Measurements from ENCODE around the gene ABLIM1. TPM values are rescaled to one million over a fixed set of nuclear protein-coding genes. Genes with fewer than 3 reads are reported as not detected.

The ABLIM1 gene
- total RNA-seq, 1 donor from 2014 or later, result 37.9 TPM

DNA sequence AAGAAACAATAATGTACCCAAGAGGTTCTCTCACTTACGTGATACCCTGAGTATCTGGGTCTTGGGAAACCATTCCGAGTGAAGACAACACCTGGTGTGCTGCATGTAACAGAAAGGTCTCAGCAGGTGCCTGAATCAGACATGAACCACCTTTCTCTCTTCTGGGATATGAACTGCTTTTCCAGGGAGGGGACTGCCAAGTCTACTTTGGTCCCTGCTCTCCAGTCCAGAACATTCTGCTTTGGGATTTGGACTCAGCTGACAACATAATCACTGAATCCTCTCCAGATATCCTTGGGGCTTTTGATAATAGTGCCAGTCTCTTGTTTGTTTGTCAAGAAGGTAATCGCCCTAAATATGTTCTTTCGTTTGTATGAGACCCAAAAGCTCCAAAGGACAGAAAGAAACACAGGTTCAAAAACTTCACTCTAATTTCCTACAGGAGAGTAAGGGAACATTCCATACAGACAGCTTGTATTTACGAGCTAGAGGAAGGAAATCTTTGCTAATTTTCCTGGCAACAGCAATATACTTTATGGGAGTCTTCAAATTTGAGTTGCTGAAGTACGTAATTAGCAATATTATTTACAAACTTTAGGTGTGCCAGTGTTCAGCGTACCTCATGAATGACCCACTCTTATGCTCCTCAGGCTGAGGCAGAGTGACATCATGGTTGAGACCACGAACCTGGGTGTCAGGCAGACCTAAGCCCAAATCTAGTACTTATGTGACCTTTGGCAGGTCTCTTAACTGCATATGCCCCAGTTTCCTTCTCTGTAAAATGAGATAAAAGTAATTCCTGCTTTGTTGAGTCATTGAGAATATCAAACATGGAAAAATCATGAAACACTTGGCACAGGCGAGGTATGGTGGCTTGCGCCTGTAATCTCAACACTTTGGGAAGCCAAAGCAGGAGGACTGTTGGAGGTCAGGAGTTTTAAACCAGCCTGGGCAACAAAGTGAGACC is 5.4 kb downstream of the ABLIM1 start:
- H3K4me1 Mint-ChIP-seq (ENCODE audit: low read depth), result peaks cover 11% of the 10 kb centered on the region
- DNase-seq (ENCODE audit: low spot score), result no peak
- H3K9me3 Mint-ChIP-seq, result no peaks in the 10 kb centered on the region
- H3K4me3 Mint-ChIP-seq (ENCODE audit: low read depth), result no peak overlapping the region
- H3K27ac Mint-ChIP-seq, result no peak overlapping the region
- peaks cover 5% of the 10 kb centered on the region for H3K27me3 Mint-ChIP-seq (ENCODE audit: low read depth)
- H3K36me3 Mint-ChIP-seq (ENCODE audit: low read depth), result no peaks in the 10 kb centered on the region
- intact Hi-C loops (cut with micrococcal nuclease), result no loop called here

DNA sequence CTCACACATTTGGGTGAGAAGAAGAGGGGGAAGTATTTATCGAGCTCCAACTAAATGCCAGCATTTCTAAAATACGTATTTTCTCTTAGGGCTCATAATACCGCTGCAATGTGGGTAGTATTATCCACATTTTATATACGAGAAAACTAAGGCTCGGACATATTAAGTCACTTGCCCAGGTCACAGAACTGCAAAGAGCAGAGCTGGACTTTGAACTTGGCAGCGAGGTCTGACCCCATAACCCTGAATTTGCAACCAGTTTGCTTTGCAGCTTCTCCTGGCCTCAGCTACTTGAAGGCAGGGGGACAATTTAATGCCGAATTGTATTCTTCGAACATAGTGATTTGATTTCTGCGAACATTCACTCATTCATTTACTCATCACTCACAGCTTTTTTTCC is 7.2 kb downstream of the ABLIM1 start:
- Mint-ChIP-seq H3K9me3 (no peaks in the 10 kb centered on the region), H3K27me3 (ENCODE audit: low read depth) (peaks cover 3% of the 10 kb centered on the region), H3K4me3 (ENCODE audit: low read depth) (no peak overlapping the region), H3K4me1 (ENCODE audit: low read depth) (peaks cover 11% of the 10 kb centered on the region), H3K36me3 (ENCODE audit: low read depth) (no peaks in the 10 kb centered on the region), H3K27ac (no peak overlapping the region)
- intact Hi-C loops (cut with micrococcal nuclease), result no loop called here
- DNase-seq (ENCODE audit: low spot score), result no peak

DNA sequence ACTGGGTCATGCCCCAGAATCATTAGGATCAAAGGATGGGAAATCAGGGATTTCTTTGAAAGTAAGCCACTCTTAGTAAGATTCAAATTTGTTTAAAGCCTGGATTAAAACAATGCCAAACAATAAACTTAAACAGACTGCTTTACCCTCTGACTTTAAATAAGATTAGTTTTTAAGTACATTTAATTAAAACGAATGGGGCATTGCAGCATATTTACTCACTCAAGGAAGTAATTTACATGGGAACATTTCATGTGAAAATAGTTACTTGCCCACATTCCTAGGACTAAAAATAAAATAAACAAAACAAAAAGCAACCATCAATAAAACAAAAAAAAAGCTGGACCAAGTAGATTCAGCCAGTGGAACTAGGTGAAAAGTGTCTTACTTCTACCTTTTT is 7.8 kb downstream of the ABLIM1 start:
- Mint-ChIP-seq H3K9me3 (no peaks in the 10 kb centered on the region), H3K4me1 (ENCODE audit: low read depth) (peaks cover 10% of the 10 kb centered on the region), H3K27me3 (ENCODE audit: low read depth) (peaks cover 3% of the 10 kb centered on the region), H3K4me3 (ENCODE audit: low read depth) (no peak overlapping the region), H3K27ac (no peak overlapping the region), H3K36me3 (ENCODE audit: low read depth) (no peaks in the 10 kb centered on the region)
- no peak for DNase-seq (ENCODE audit: low spot score)
- intact Hi-C loops (cut with micrococcal nuclease), result no loop called here

DNA sequence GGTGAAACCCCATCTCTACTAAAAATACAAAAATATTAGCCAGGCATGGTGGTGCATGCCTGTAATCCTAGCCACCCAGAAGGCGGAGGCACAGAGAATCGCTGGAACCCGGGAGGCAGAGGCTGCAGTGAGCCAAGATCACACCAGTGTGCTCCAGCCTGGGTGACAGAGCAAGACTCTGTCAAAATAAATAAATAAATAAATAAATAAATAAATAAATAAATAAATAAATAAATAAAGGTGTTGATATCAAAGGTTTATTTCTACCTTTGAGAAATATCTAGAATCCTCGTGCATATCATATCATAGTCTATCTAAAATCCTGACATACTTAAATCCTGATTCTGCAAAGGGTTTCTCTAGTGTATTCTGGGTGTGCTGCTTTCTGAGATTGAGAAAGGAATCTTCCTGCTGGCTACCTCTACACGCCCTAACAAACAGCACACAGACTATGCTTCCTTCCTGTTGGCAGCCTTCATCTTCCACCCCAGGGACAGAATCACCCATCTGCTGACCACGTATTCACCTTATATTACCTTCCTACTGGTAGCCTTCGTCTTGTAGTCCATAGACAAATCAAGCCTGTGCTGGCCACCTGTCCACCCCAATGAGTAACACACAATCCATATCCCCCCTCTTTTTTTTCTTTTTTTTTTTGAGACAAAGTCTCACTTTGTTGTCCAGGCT is 8.7 kb downstream of the ABLIM1 start:
- DNase-seq (ENCODE audit: low spot score), result no peak
- H3K4me1 Mint-ChIP-seq (ENCODE audit: low read depth), result peaks cover 4% of the 10 kb centered on the region
- H3K27me3 Mint-ChIP-seq (ENCODE audit: low read depth), result peaks cover 7% of the 10 kb centered on the region
- H3K27ac Mint-ChIP-seq, result no peak overlapping the region
- H3K9me3 Mint-ChIP-seq, result no peaks in the 10 kb centered on the region
- H3K4me3 Mint-ChIP-seq (ENCODE audit: low read depth), result no peak overlapping the region
- intact Hi-C loops (cut with micrococcal nuclease), result no loop called here
- no peaks in the 10 kb centered on the region for H3K36me3 Mint-ChIP-seq (ENCODE audit: low read depth)

DNA sequence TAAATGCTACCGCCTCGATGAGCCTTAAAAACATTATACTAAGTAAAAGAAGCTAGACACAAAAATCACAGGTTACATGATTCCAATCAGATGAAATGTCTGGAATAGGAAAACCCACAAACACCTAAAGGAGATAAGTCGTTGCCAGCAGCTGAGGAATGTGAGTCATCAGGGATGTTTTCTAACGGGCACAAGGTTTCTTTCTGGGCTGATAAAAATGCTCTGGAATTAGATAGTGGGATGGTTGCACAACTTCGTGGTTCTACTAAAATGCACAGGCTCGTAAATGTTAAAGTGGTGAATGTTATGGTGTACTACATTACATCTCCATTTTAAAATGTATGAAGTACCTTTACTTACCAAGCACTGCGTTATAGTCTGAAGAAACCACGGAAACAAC is 9.7 kb downstream of the ABLIM1 start:
- Mint-ChIP-seq H3K36me3 (ENCODE audit: low read depth) (no peaks in the 10 kb centered on the region), H3K9me3 (no peaks in the 10 kb centered on the region), H3K27me3 (ENCODE audit: low read depth) (peaks cover 7% of the 10 kb centered on the region), H3K27ac (no peak overlapping the region), H3K4me3 (ENCODE audit: low read depth) (no peak overlapping the region), H3K4me1 (ENCODE audit: low read depth) (no peaks in the 10 kb centered on the region)
- DNase-seq (ENCODE audit: low spot score), result no peak
- intact Hi-C loops (cut with micrococcal nuclease), result no loop called here

DNA sequence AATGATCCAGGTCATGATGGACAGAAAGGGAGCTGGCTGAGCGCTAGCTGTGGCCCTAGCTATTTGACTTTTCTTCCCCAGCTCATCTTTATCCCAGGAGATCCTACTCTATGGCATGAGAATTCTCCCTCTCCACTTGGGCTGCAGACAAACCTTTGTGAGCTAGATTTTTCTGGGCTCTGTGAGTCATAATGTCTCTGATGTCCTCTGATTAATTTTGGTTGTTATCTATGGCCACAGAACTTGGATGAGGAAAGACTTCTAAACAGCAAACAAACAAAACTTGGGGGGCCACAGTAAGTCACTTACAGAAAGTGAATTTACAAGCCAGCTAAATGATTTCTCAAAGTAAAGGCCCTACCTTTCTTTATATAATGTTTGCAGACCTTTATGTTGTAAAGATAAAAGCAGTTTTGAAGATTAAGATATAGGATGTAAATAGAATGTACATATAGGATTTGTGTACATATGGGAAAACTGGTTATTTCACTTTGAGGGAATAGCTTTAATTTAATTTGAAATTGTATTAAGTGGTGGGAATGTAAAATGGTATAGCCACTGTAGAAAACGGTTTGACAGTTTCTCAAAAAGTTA is 10.4 kb downstream of the ABLIM1 start:
- Mint-ChIP-seq H3K4me3 (ENCODE audit: low read depth) (no peak overlapping the region), H3K4me1 (ENCODE audit: low read depth) (no peaks in the 10 kb centered on the region), H3K9me3 (no peaks in the 10 kb centered on the region), H3K27me3 (ENCODE audit: low read depth) (peaks cover 7% of the 10 kb centered on the region), H3K27ac (no peak overlapping the region), H3K36me3 (ENCODE audit: low read depth) (no peaks in the 10 kb centered on the region)
- intact Hi-C loops (cut with micrococcal nuclease), result no loop called here
- DNase-seq (ENCODE audit: low spot score), result no peak

DNA sequence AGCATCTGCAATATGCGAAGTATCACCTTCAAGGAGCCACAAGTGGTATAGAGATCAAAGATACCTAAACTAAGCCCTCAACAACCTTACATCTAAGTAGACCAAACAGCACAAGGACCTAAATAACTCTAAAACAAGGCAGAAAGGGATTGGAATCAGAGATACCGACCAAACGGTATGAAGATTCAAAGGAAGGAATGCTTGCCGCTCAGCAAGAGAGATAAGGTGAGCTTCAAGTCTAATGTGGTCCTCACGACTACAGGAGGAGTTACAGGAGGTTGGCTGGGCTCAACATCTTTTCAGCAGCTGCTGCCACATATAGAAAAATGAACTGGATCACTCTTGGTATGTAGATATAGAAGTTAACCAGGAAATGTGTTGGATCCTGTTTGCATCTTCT is 11.6 kb downstream of the ABLIM1 start:
- Mint-ChIP-seq H3K36me3 (ENCODE audit: low read depth) (no peaks in the 10 kb centered on the region), H3K9me3 (no peaks in the 10 kb centered on the region), H3K4me1 (ENCODE audit: low read depth) (no peaks in the 10 kb centered on the region), H3K4me3 (ENCODE audit: low read depth) (no peak overlapping the region), H3K27ac (no peak overlapping the region), H3K27me3 (ENCODE audit: low read depth) (peaks cover 7% of the 10 kb centered on the region)
- intact Hi-C loops (cut with micrococcal nuclease), result no loop called here
- DNase-seq (ENCODE audit: low spot score), result no peak

DNA sequence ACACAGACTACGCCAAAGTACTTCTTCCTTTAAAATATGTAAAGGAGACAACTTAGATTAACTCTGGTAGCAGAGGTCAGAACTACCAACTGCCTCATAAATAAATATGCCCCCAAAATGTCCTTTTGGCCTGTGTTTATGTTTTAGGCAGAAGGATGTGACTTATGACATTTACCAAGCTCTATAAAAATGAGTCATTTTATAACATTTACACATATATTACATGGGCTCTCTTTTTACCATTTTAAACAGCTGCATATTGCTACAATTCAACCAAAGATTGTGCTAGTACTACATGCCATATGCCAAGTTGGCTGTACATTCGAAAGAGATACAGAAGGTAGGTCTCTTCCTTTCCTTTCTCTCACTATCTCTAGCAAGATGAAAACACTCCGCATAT is 12.4 kb downstream of the ABLIM1 start:
- no peaks in the 10 kb centered on the region for H3K4me1 Mint-ChIP-seq (ENCODE audit: low read depth)

DNA sequence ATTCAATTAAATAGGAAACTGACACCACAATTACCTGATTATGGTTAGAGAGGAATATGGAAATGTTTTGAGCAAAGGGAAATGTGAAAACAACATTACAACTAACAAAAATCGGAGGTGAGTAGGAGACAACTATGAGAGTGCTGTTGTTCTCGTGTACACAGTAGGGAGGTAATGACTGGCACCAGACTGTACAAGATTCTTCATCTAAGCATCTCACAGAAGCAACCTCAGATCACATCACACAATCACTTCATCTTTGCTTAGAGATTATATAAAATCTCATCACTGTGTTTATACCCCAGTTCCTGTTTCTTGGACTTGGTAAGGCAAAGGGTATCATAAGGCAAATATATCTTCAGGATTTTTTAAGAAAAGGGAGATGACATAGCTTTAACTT is 14.9 kb downstream of the ABLIM1 start:
- H3K9me3 Mint-ChIP-seq, result no peaks in the 10 kb centered on the region
- no peaks in the 10 kb centered on the region for H3K4me1 Mint-ChIP-seq (ENCODE audit: low read depth)
- no peak overlapping the region for H3K4me3 Mint-ChIP-seq (ENCODE audit: low read depth)
- intact Hi-C loops (cut with micrococcal nuclease), result no loop called here
- no peak overlapping the region for H3K27ac Mint-ChIP-seq
- DNase-seq (ENCODE audit: low spot score), result no peak
- H3K27me3 Mint-ChIP-seq (ENCODE audit: low read depth), result peaks cover 4% of the 10 kb centered on the region
- no peaks in the 10 kb centered on the region for H3K36me3 Mint-ChIP-seq (ENCODE audit: low read depth)

More for the DNA sequence above, 12.4 kb downstream of the ABLIM1 start:
- intact Hi-C loops (cut with micrococcal nuclease), result no loop called here
- Mint-ChIP-seq H3K9me3 (no peaks in the 10 kb centered on the region), H3K4me3 (ENCODE audit: low read depth) (no peak overlapping the region), H3K36me3 (ENCODE audit: low read depth) (no peaks in the 10 kb centered on the region), H3K27ac (no peak overlapping the region), H3K27me3 (ENCODE audit: low read depth) (peaks cover 7% of the 10 kb centered on the region)
- no peak for DNase-seq (ENCODE audit: low spot score)

DNA sequence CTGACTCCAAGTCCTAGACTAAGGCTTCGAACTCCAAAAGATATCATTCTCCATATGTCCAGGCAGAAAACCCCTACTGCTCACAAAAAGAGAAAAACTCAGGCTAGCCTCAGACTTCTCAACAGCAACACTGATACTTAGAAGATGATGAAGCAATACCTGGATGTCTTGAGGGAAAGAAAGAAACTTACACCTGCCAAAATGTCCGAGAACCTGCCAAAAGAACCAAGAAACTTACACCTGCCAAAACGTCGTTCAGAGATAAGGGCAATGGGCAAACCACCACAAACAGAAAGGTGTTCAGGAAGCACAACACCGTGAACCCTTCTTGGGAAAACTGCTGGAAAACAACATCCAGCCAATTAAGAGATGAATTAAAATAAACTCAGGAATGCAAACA is 15.3 kb downstream of the ABLIM1 start:
- Mint-ChIP-seq H3K9me3 (no peaks in the 10 kb centered on the region), H3K4me3 (ENCODE audit: low read depth) (no peak overlapping the region), H3K36me3 (ENCODE audit: low read depth) (no peaks in the 10 kb centered on the region), H3K27ac (no peak overlapping the region), H3K27me3 (ENCODE audit: low read depth) (peaks cover 4% of the 10 kb centered on the region), H3K4me1 (ENCODE audit: low read depth) (no peaks in the 10 kb centered on the region)
- no peak for DNase-seq (ENCODE audit: low spot score)
- intact Hi-C loops (cut with micrococcal nuclease), result no loop called here

DNA sequence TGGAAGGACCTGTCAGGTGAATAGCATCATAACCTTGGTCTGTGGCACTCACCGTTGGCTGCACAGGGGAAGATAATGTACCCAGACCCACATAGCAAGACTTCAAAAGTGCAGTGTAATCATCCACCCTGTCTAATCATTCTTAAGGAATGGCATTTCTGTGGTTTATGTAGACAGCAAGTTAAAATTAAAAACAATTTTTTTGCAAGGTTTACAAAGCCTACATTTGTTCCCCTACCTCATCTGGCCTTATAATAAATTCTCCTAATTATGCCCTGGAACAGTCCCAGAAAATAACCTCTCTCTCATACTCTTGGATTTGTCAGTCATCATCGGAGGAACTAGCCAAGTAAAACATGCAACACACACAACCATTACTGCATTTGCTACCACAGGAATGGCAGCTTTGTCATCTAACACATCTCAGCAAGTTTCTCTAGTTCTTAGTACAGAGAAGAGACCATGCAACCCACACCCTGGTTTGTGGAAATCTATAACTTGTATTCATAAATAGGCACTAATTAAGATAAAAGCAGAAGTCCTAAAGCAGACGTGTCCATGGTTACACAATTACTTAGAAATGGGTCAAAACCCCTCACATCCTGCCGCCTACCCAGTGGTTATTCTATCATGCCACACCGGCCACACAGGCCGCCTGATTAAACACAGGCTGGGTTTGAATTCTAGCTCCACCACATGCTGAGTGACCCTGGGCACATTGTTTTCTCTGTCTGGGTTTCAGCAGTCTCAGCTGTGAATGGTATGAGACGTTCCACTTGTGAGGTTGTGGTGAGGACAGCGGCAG is 19.1 kb downstream of the ABLIM1 start:
- H3K36me3 Mint-ChIP-seq (ENCODE audit: low read depth), result no peaks in the 10 kb centered on the region
- H3K4me1 Mint-ChIP-seq (ENCODE audit: low read depth), result peaks cover 1% of the 10 kb centered on the region
- H3K27me3 Mint-ChIP-seq (ENCODE audit: low read depth), result peaks cover 11% of the 10 kb centered on the region
- intact Hi-C loops (cut with micrococcal nuclease), result no loop called here
- DNase-seq (ENCODE audit: low spot score), result no peak
- no peak overlapping the region for H3K4me3 Mint-ChIP-seq (ENCODE audit: low read depth)
- H3K9me3 Mint-ChIP-seq, result no peaks in the 10 kb centered on the region
- H3K27ac Mint-ChIP-seq, result no peak overlapping the region

DNA sequence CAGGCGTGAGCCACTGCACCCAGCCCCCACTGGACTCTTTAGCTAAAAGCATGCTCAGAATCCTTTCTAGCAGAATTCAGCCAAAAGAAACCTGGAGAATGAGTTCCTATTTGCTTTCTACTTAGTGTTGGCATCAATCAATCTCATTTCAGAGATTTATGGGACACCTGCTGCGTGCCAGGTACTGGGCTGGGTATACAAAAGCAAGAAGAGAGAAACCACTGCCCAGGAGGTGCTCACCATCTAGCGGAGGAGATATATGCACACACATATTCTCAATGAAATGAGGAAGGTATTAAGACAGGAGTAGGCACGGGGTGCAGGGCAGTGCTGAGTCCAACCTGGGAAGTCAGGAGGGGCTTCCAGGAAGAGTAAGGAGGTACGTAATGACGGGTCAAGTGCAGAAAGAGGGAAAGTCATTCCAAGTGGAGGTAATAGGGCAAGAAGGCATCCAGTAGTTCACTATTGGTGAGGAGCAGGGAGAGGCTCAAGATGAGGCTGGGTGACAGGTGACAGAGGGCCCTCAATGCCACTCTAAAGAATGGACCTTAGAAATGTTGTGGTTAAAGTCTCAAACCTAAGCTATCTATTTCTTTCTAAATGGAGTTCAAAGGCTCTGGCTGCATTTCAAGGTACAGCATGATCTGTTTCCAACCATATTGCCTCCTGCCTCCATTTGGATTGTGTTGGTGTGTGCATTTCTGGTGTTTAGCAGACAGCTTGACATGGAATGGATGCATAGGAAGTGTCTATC is 22.1 kb downstream of the ABLIM1 start:
- no peak for DNase-seq (ENCODE audit: low spot score)
- Mint-ChIP-seq H3K36me3 (ENCODE audit: low read depth) (no peaks in the 10 kb centered on the region), H3K4me1 (ENCODE audit: low read depth) (peaks cover 22% of the 10 kb centered on the region), H3K27ac (no peak overlapping the region), H3K4me3 (ENCODE audit: low read depth) (no peak overlapping the region), H3K9me3 (no peaks in the 10 kb centered on the region), H3K27me3 (ENCODE audit: low read depth) (peaks cover 38% of the 10 kb centered on the region)
- intact Hi-C loops (cut with micrococcal nuclease), result no loop called here
